A204.1 (cell line): Measurements from ENCODE around the gene PTPRN2.
"Not testable (repeated sequence)": the region's sequence is repeated elsewhere in the genome, so short reads cannot be mapped to it uniquely, and the experiment has no call there.

Experiments
- FAIRE-seq: peaks from 2 replicates; lab custom pipeline; 2012; peaks lifted over from hg19 to GRCh38; lab: Jason Lieb, UNC

PTPRN2 gene

GRCh38 chr7:158164101-158165095 lies 423.2 kb downstream of the PTPRN2 start:
- no peak for FAIRE-seq

GRCh38 chr7:158161194-158161593 lies 426.4 kb downstream of the PTPRN2 start:
- no peak for FAIRE-seq

- FAIRE-seq, result no peak
These were observed 427.4 kb downstream of the PTPRN2 start for GRCh38 chr7:158160199-158160598.

GRCh38 chr7:158157460-158157859 lies 430.2 kb downstream of the PTPRN2 start:
- FAIRE-seq, result no peak

GRCh38 chr7:158151273-158151672 lies 436.4 kb downstream of the PTPRN2 start:
- FAIRE-seq, result not testable (repeated sequence)

- FAIRE-seq, result no peak
These were observed 437.4 kb downstream of the PTPRN2 start for GRCh38 chr7:158150234-158150633.

- not testable (repeated sequence) for FAIRE-seq
These were observed 440.2 kb downstream of the PTPRN2 start for GRCh38 chr7:158147431-158147830.

- FAIRE-seq, result no peak
These were observed 442.3 kb downstream of the PTPRN2 start for GRCh38 chr7:158145370-158145769.

GRCh38 chr7:158143196-158144120 lies 444.2 kb downstream of the PTPRN2 start:
- FAIRE-seq, result no peak

GRCh38 chr7:158142657-158143056 lies 445.0 kb downstream of the PTPRN2 start:
- FAIRE-seq, result no peak

- FAIRE-seq, result no peak
These were observed 445.7 kb downstream of the PTPRN2 start for GRCh38 chr7:158141806-158142518.

GRCh38 chr7:158141221-158141582 lies 446.4 kb downstream of the PTPRN2 start:
- FAIRE-seq, result no peak

- FAIRE-seq, result no peak
These were observed 446.9 kb downstream of the PTPRN2 start for GRCh38 chr7:158140538-158141220.

GRCh38 chr7:158139499-158139898 lies 448.1 kb downstream of the PTPRN2 start:
- FAIRE-seq, result no peak

- FAIRE-seq, result no peak
These were observed 449.4 kb downstream of the PTPRN2 start for GRCh38 chr7:158138329-158138597.

GRCh38 chr7:158137516-158138328 lies 449.9 kb downstream of the PTPRN2 start:
- FAIRE-seq, result no peak

- FAIRE-seq, result no peak
These were observed 451.7 kb downstream of the PTPRN2 start for GRCh38 chr7:158135931-158136330.

- no peak for FAIRE-seq
These were observed 452.8 kb downstream of the PTPRN2 start for GRCh38 chr7:158134824-158135223.

- no peak for FAIRE-seq
These were observed 453.9 kb downstream of the PTPRN2 start for GRCh38 chr7:158133515-158134271.

GRCh38 chr7:158133057-158133456 lies 454.6 kb downstream of the PTPRN2 start:
- FAIRE-seq, result no peak
